Epithelial cell of esophagus (primary cell): ENCODE measurements around the gene RPS6KA3.

Source experiments
- DNase-seq: peaks from one replicate; pipeline ENCODE4 v3.0.0; 2010; ENCODE audit warnings: low read depth
- H3K4me3 ChIP-seq: 2 replicates; pipeline ENCODE4 v1.5.1; 2011; ENCODE audit warnings: mild to moderate bottlenecking, low read length, control low read depth
- TF ChIP-seq, protein P1 (sequence below): IDR thresholded peaks from 2 replicates; pipeline ENCODE4 v1.5.1; 2011; ENCODE audit warnings: low read depth, mild to moderate bottlenecking, low read length, control low read depth, inconsistent platforms; ENCODE audit not compliant: insufficient read depth; ENCODE audit errors: missing control alignments

RPS6KA3 gene

DNA sequence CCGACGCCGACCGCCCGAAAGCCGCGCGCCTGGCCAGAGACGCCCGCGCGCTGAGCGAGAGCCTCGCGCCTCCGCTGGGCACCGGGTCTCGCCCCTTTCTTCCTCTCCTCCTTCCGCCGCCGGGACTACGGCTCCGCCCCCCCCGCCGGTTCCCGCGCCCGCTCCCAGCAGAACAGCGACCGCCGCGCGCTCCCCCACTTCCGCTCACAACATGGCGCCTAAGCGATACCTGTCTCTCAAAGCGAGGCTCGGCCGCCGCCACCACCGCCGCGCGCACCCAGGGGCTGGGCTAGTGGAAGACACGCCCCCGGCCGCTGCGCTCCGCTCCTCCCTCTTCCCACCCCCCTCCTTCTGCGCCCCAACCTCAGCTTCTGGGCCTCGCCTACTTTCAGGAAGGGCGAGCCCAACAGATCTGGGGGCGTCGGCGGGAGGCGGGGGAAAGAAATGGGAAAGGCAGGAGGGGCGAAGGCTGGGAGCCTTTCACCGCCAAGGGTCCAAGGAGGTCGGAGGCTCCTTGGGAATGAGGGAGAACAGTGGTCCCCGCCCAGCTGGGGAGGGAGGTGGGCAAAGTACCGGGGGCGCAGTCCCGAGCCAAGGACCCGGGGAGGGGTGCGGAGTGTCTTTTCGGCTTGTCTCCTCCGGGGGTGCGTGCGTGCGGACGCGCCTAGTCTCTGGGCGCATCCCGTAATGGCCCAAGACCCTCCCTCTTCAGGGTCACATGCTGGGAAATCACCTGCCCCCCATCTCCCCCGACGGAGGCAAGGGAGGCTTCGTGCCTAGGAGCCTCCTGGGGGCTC is at the start of gene RPS6KA3:
RPS6KA3 (minus strand) TSS at position 100 of the 797 bp plus-strand sequence. CDS start 277 bp downstream, outside the sequence.
- H3K4me3 ChIP-seq, result peak within 1 kb of the TSS; percentile 67
- TF ChIP-seq, protein P1, sequence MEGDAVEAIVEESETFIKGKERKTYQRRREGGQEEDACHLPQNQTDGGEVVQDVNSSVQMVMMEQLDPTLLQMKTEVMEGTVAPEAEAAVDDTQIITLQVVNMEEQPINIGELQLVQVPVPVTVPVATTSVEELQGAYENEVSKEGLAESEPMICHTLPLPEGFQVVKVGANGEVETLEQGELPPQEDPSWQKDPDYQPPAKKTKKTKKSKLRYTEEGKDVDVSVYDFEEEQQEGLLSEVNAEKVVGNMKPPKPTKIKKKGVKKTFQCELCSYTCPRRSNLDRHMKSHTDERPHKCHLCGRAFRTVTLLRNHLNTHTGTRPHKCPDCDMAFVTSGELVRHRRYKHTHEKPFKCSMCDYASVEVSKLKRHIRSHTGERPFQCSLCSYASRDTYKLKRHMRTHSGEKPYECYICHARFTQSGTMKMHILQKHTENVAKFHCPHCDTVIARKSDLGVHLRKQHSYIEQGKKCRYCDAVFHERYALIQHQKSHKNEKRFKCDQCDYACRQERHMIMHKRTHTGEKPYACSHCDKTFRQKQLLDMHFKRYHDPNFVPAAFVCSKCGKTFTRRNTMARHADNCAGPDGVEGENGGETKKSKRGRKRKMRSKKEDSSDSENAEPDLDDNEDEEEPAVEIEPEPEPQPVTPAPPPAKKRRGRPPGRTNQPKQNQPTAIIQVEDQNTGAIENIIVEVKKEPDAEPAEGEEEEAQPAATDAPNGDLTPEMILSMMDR, result no peak
- DNase-seq, result peak; percentile 91

DNA sequence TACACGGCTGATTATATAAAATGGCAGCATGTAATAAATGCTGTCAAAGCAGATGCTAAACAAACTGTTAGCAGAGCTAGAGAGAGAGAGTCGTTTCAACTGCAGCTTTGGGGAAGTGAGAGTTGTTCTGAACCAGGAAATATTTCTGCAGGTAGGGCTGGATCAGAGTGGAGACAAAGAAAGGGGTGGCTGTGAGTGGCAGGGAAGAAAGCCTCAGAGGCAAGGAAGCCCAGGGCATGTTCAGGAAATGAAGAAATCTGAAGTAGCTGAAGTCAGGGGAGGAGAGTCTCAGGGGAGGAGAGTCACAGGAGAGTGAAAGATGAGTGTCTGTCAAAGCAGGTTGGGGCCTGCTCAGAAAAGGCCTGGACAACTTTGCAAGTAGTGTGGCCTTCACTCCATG is 48.4 kb upstream of the RPS6KA3 start:
- H3K4me3 ChIP-seq, result no peak overlapping the region
- TF ChIP-seq, protein P1, result no peak
- DNase-seq, result peak; percentile 87

DNA sequence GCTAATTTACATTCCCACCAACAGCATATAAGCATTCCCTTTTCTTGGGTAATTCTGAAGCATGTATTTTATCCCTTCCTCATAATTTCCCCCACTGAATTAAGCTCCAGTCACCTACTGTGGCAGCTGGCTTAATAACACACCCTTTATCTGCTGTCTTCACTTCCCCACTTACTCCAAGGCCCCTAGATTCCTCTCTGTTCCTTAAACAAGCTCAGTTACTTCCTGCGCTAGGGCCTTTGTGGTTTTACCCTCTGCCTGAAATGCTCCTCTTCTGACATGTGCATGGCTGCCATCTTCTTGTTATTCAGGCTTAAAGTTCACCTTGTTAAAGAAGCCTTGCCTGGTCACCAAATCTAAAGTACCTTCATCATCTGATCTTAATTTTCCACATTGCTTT is 47.2 kb upstream of the RPS6KA3 start:
- DNase-seq, result no peak
- no peak overlapping the region for H3K4me3 ChIP-seq
- TF ChIP-seq, protein P1, result no peak

DNA sequence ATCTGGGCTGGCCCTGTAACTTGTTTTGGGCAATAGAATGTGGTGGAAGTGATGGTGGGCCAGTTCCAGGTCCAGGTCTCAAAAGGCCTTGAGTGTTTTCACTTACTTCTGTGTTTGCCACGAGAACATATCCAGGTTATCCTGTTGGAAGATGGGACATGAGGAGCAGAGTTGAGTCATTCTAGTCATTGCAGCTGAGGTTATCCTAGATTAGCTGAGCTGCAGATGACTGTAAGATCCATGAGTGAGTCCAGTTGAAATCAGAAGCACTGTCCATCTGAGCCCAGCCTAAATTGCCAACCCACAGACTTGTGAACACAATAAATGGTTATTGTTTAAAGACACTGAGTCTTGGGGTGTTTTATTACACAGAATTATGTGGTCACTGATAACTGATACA is 45.3 kb upstream of the RPS6KA3 start:
- TF ChIP-seq, protein P1, result no peak
- peak; percentile 0 for DNase-seq
- no peak overlapping the region for H3K4me3 ChIP-seq

DNA sequence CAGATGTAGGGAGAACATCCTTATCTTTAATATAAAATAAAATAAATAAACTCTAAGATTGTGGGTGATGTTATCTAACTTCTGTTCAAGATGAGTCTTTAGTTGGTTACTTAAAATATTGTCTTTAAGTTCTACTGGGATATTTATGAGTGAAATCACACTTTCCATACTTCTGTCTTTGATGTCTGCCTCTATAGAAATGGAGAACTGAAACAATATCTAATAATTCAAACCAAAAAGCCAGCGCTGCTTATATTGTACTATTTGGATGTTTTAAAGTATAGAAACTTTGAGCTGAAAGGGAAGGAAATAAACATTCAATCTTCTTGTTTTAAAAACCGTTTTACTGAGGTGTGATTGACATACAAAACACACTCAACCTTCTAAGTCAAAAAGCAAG is 44.8 kb upstream of the RPS6KA3 start:
- TF ChIP-seq, protein P1, result no peak
- DNase-seq, result no peak
- H3K4me3 ChIP-seq, result no peak overlapping the region

DNA sequence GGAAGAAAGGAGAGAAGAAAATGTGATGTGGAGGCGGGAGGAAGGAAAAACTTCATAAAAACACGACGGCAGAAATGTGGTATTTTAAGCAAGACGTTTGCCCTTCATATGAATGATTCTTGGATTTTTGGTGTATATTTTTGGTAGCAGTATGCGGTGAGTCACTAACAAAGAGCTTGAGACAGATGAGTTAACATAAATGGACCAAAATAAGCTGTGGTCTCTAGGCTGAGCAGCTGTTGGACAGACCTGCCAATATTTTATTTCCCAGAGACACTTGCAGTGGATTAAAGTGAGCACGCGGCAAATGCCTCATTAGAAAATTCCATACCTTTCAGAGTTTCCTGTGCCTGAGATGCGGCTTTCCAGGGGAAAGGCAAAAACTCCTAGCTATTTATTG is 43.1 kb upstream of the RPS6KA3 start:
- no peak overlapping the region for H3K4me3 ChIP-seq
- DNase-seq, result no peak
- TF ChIP-seq, protein P1, result no peak

DNA sequence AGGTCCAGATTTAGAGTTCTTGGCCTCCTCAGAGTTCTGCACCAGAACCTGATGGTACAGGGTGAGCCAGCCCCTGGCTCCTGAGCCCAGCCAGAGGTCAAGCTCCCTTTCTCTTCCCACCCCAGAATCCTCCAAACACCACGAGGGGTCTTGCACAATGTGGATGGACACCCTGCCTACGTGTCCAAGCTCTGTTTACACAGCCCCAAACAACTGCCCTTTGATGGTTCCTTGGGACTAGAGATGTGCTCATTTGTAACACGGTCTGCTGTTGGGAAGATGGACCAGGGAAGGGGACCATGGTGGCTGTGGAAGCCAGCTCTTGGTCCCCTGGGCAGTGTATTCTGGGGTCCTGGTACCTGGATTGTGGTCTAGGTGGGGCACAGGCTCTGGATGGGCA is 40.0 kb upstream of the RPS6KA3 start:
- TF ChIP-seq, protein P1, result no peak
- no peak for DNase-seq
- H3K4me3 ChIP-seq, result no peak overlapping the region
